Endothelial cell of umbilical vein (primary cell): Measurements from ENCODE around the gene CBFA2T3. TPM values are rescaled to one million over a fixed set of nuclear protein-coding genes. Genes with fewer than 3 reads are reported as not detected.

Experiments used
- BruUV-seq: library from RNA; stranded (reverse); fragments of 400-500 nt; replicated peaks from 2 replicates; lab custom pipeline; 2021; lab: Mats Ljungman, UMichigan
- CTCF ChIA-PET: fragments of 300-600, 350-600 bp; sonication (Branson Sonifier 250); formaldehyde crosslinking; loops from one replicate; lab custom pipeline; 2021; ENCODE audit warnings: antibody characterized with exemption, inconsistent platforms; lab: Charles Lee
- POLR2A ChIA-PET: fragments of 300-600, 350-600 bp; sonication (Branson Sonifier 250); formaldehyde crosslinking; loops from one replicate; lab custom pipeline; 2021; ENCODE audit warnings: antibody characterized with exemption, inconsistent platforms; lab: Charles Lee
- DNase-seq: peaks from one replicate; pipeline ENCODE4 v3.0.0-alpha.2; 2011; ENCODE audit warnings: low read depth, low spot score
- FAIRE-seq: peaks from 2 replicates; lab custom pipeline; 2011; peaks lifted over from hg19 to GRCh38; lab: Jason Lieb, UNC
- H2AFZ ChIP-seq: 2 replicates; pipeline ENCODE4 v1.6.0; 2012; ENCODE audit warnings: low read depth, low read length, control low read depth, inconsistent platforms
- H3K27ac ChIP-seq: 2 replicates; pipeline ENCODE4 v1.5.1; 2011; ENCODE audit warnings: low read depth, mild to moderate bottlenecking, control low read depth, low read length, moderate library complexity; ENCODE audit not compliant: insufficient read depth
- H3K27me3 ChIP-seq, 2 experiments: 2 replicates each; pipeline versions ENCODE4 v1.6.0 to v1.6.1; 2011; ENCODE audit warnings: low read length in 2 of 2, mixed read lengths in 1 of 2; ENCODE audit not compliant: control insufficient read depth in 2 of 2, insufficient read depth in 2 of 2
- H3K36me3 ChIP-seq, 2 experiments: 2 replicates in 1 of 2; 3 replicates in 1 of 2; pipeline ENCODE4 v1.5.1; 2011; ENCODE audit warnings: low read length in 2 of 2, mild to moderate bottlenecking in 1 of 2, moderate library complexity in 1 of 2; ENCODE audit not compliant: control insufficient read depth in 2 of 2, insufficient read depth in 2 of 2; ENCODE audit errors: extremely low read depth in 1 of 2
- H3K4me1 ChIP-seq: 3 replicates; pipeline ENCODE4 v1.5.1; 2011; ENCODE audit warnings: mild to moderate bottlenecking, low read length; ENCODE audit not compliant: control insufficient read depth, insufficient read depth; ENCODE audit errors: extremely low read depth
- H3K4me2 ChIP-seq: 2 replicates; pipeline ENCODE4 v1.6.1; 2011; ENCODE audit warnings: low read length, control low read depth, mixed read lengths; ENCODE audit not compliant: insufficient read depth
- H3K4me3 ChIP-seq, 3 experiments: fragments of 200-600 bp in 1 of 3; sonication (generic), shearing (Covaris generic) in 1 of 3; replicated peaks in 1 of 3; 2 replicates each; pipeline ENCODE4 v1.5.1; 2011 to 2016; ENCODE audit warnings: control low read depth in 3 of 3, low read length in 3 of 3, mild to moderate bottlenecking in 2 of 3, inconsistent platforms in 1 of 3, low read depth in 1 of 3, moderate library complexity in 1 of 3; ENCODE audit not compliant: insufficient read depth in 1 of 3
- H3K79me2 ChIP-seq: 2 replicates; pipeline ENCODE4 v1.6.0; 2012; ENCODE audit warnings: low read length, inconsistent platforms; ENCODE audit not compliant: control insufficient read depth, insufficient read depth
- H3K9ac ChIP-seq: replicated peaks from 2 replicates; pipeline ENCODE3; 2011; ENCODE audit warnings: low read length, control low read depth; ENCODE audit not compliant: insufficient read depth; ENCODE audit errors: extremely low read depth
- H3K9me1 ChIP-seq: replicated peaks from 3 replicates; pipeline ENCODE4 v1.6.0; 2011; ENCODE audit warnings: mild to moderate bottlenecking, low read length; ENCODE audit not compliant: control insufficient read depth, insufficient read depth; ENCODE audit errors: extremely low read depth
- H3K9me3 ChIP-seq: replicated peaks from 2 replicates; pipeline ENCODE4 v1.5.1; 2012; ENCODE audit warnings: low read length, inconsistent platforms; ENCODE audit not compliant: control insufficient read depth, insufficient read depth
- H4K20me1 ChIP-seq: replicated peaks from 2 replicates; pipeline ENCODE3; 2011; ENCODE audit warnings: mild to moderate bottlenecking, low read length; ENCODE audit not compliant: control insufficient read depth, insufficient read depth; ENCODE audit errors: extremely low read depth
- EZH2 ChIP-seq: IDR thresholded peaks from 2 replicates; pipeline ENCODE4 v1.6.1; 2012; ENCODE audit warnings: borderline replicate concordance, low read depth, mild to moderate bottlenecking, moderate library complexity, low read length, inconsistent platforms; ENCODE audit not compliant: severe bottlenecking
- FOS ChIP-seq: IDR thresholded peaks from 2 replicates; pipeline ENCODE4 v1.6.1; 2011; ENCODE audit warnings: mild to moderate bottlenecking, low read length, moderate library complexity, borderline replicate concordance; ENCODE audit not compliant: insufficient read depth
- GATA2 ChIP-seq: IDR thresholded peaks from 2 replicates; pipeline ENCODE4 v1.7.0; 2011; ENCODE audit warnings: low read depth, mild to moderate bottlenecking, moderate library complexity, mixed read lengths, low read length; ENCODE audit not compliant: insufficient read length, insufficient read depth
- JUN ChIP-seq: IDR thresholded peaks from 2 replicates; pipeline ENCODE4 v1.6.1; 2011; ENCODE audit warnings: borderline replicate concordance, low read depth; ENCODE audit not compliant: insufficient read length, insufficient read depth
- POLR2A ChIP-seq: IDR thresholded peaks from 2 replicates; pipeline ENCODE4 v1.6.1; 2012; ENCODE audit warnings: low read depth, mild to moderate bottlenecking, control low read depth, low read length
- POLR2AphosphoS5 ChIP-seq: IDR thresholded peaks from 2 replicates; pipeline ENCODE4 v1.6.1; 2012; ENCODE audit warnings: low read depth, mild to moderate bottlenecking, control low read depth, low read length, moderate library complexity; ENCODE audit not compliant: insufficient read depth
- dilution Hi-C: fragments of 300-500 bp; cut with MboI; formaldehyde crosslinking; loops from one replicate; pipeline ENCODE4 v1.15.0; 2019; ENCODE audit warnings: low sequenced_read_pairs; ENCODE audit not compliant: extremely low pct_ligation_motif_present
- intact Hi-C: fragments of 100-400 bp; cut with micrococcal nuclease; formaldehyde crosslinking; loops from one replicate; pipeline ENCODE4 v1.10.0; 2022
- polyA plus RNA-seq, 4 experiments: library from polyadenylated mRNA; depleted of rRNA in 3 of 4; stranded (reverse) in 3 of 4; unstranded in 1 of 4; fragments of >200 nt; gene quantifications; 2 replicates each; pipeline versions ENCODE4 v1.2.1 to v1.2.3, GENCODE V29; 2011 to 2012; ENCODE audit warnings: missing spikeins in 1 of 4
- total RNA-seq: library from RNA; stranded (reverse); gene quantifications from 2 replicates; pipeline ENCODE4 v1.2.3, GENCODE V29; 2021
- TF ChIP-seq, protein P1 (sequence below): IDR thresholded peaks from 2 replicates; pipeline ENCODE4 v1.6.1; 2011; ENCODE audit not compliant: insufficient read depth, insufficient read length

The CBFA2T3 gene
- total and polyA plus RNA-seq, 2 donors (not counting 3 experiments of a cell fraction or from before 2014, with no cell fraction given): not detected

DNA sequence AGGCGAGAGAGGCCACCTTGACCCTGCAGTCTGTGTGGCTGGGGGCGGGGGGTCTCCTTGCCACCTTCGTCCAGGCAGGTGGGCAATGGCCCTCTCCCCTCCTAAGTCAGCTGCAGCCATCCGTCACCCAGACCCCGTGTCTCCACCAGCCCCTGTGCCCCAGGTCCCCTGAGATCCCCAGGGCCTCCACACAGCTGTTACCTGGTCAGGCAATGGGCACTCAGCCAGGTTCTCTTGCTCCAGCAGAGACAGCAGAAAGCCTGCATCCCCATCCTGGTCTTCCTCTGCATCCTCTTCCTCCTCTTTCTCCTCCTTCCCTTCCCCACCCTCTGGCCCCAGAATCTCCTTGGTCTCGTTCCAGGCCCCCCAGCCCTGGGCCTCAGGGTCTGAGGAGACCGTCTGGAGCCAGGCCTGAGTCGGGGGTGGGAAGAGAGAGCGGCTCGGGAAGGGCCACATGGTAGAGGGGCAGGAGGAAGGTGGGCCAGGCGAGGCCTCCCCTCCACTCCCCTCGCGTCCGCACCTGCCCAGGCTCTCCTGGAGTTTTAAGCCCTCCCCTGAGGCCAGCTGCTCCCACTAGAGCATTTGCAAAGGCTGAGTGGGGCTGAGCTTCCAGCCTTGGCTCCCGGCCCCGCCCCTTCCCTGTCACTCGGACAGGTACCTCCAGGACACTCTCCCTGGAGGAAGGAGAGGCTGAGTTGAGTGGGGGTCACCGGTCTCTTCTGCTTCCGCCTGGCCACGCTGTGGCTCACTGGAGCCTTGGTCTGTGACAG is 110.7 kb downstream of the CBFA2T3 start, which contains the start of gene PABPN1L:
Gene PABPN1L (minus strand): TSS at position 510 of the 770 bp plus-strand sequence. CDS start 54 bp downstream, at position 456.
- H2AFZ ChIP-seq: no peak within 1 kb of the TSS
- no TSS peak for BruUV-seq
- H3K79me2 ChIP-seq: no peaks in the 10 kb centered on the region
- H4K20me1 ChIP-seq: no peaks in the 10 kb centered on the region
- H3K9me1 ChIP-seq: no peaks in the 10 kb centered on the region
- dilution Hi-C loops (no loop called here), intact Hi-C loops (no loop called here)
- TF ChIP-seq, protein P1, sequence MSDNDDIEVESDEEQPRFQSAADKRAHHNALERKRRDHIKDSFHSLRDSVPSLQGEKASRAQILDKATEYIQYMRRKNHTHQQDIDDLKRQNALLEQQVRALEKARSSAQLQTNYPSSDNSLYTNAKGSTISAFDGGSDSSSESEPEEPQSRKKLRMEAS: no peak
- TF ChIP-seq JUN (no peak), POLR2AphosphoS5 (no peak), EZH2 (no peak), FOS (no peak), POLR2A (no peak), GATA2 (no peak)
- peaks cover 0 to 8% of the 10 kb centered on the region in 2 experiments for H3K36me3 ChIP-seq
- ChIA-PET POLR2A (no interaction called here), CTCF (interaction anchor here (1.0 kb wide), 1 partner anchor 9 kb away, joined by 3 read pairs; no protein-coding TSS in a partner anchor)
- FAIRE-seq: no peak
- DNase-seq: no peak
- no peak within 1 kb of the TSS for H3K9ac ChIP-seq
- no peak within 1 kb of the TSS for H3K4me2 ChIP-seq
- no peaks in the 10 kb centered on the region for H3K27me3 ChIP-seq
- no peaks in the 10 kb centered on the region for H3K4me1 ChIP-seq
- no peaks in the 10 kb centered on the region for H3K9me3 ChIP-seq
- no peak within 1 kb of the TSS for H3K27ac ChIP-seq
- no peak within 1 kb of the TSS for H3K4me3 ChIP-seq
